AG04450 (cell line): ENCODE results near the gene FAM131C. TPM values are rescaled to one million over a fixed set of nuclear protein-coding genes. Genes with fewer than 3 reads are reported as not detected.
"Not testable (repeated sequence)": the region's sequence is repeated elsewhere in the genome, so short reads cannot be mapped to it uniquely, and the experiment has no call there.

Experiments used
- CTCF ChIA-PET: fragments of 300-600, 350-600 bp; formaldehyde crosslinking; extraction: SDS; loops from one replicate; lab custom pipeline; 2022; ENCODE audit warnings: antibody characterized with exemption, inconsistent platforms; lab: Charles Lee
- POLR2A ChIA-PET: fragments of 350-600 bp; formaldehyde crosslinking; extraction: SDS; loops from one replicate; lab custom pipeline; 2021; ENCODE audit warnings: antibody characterized with exemption, inconsistent platforms; lab: Yijun Ruan, JAX
- DNase-seq: peaks from one replicate; pipeline ENCODE4 v3.0.0-alpha.2; 2011; ENCODE audit warnings: low read depth, low spot score
- H3K27ac ChIP-seq: one replicate; pipeline ENCODE4 v1.5.1; 2012; ENCODE audit warnings: low read depth, low read length, control low read depth
- H3K27me3 ChIP-seq: one replicate; pipeline ENCODE4 v1.6.0; 2012; ENCODE audit warnings: low read length; ENCODE audit not compliant: control insufficient read depth, insufficient read depth
- H3K4me3 ChIP-seq: 2 replicates; pipeline ENCODE4 v1.5.1; 2011; ENCODE audit warnings: mild to moderate bottlenecking, low read depth, low read length, control low read depth
- H3K9me3 ChIP-seq: 2 replicates; pipeline ENCODE4 v1.5.1; 2012; ENCODE audit warnings: low read length; ENCODE audit not compliant: control insufficient read depth, insufficient read depth
- CTCF ChIP-seq: IDR thresholded peaks from 2 replicates; pipeline ENCODE4 v1.5.1; 2011; ENCODE audit warnings: low read depth, low read length, control low read depth, inconsistent platforms
- polyA plus RNA-seq: library from polyadenylated mRNA; depleted of rRNA; stranded (reverse); fragments of >200 nt; gene quantifications from 2 replicates; pipeline ENCODE4 v1.2.3, GENCODE V29; 2011

FAM131C gene
- polyA plus RNA-seq, 1 experiment: 0.20 TPM

DNA sequence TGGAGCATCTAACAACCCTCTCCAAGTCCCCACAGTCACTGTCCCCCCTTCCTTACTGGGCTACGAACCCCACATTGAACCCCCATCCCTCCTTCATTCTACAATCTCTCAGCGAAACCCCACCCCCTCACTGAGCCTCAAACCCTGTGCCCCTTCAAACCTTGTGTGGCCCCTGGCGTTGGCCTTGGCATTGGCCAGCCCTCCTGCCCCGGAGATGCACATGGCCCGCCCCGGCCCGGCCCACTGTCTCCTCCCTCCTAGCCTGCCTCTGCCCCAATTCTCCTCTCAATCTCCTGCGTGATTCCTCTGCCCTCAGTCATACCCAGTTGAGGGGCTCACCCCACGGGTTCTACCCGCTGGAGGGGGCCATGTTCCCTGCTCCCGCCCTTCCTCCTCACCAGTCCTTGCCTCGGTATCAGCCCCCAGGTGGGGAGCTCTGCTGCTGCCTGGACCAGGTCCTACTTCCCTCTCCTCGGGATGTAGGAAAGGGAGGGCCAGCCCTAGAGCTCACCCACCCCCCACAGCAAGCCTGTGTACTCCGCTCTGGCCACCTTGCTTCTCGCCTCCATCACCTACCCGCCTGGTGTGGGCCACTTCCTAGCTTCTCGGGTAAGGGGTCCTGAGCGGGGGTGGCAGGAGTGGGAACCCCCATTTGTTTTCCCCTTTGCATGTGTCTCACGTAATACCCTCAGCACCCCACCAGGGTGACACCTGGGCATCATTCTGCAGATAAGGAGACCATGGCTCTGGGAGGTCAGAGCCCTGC, 45.0 kb downstream of the FAM131C start:
- H3K27me3 ChIP-seq: peaks cover 5% of the 10 kb centered on the region
- H3K27ac ChIP-seq: no peak overlapping the region
- DNase-seq: no peak
- ChIA-PET CTCF (no interaction called here), POLR2A (no interaction called here)
- no peak overlapping the region for H3K4me3 ChIP-seq
- no peak for TF ChIP-seq CTCF
- no peaks in the 10 kb centered on the region for H3K9me3 ChIP-seq

DNA sequence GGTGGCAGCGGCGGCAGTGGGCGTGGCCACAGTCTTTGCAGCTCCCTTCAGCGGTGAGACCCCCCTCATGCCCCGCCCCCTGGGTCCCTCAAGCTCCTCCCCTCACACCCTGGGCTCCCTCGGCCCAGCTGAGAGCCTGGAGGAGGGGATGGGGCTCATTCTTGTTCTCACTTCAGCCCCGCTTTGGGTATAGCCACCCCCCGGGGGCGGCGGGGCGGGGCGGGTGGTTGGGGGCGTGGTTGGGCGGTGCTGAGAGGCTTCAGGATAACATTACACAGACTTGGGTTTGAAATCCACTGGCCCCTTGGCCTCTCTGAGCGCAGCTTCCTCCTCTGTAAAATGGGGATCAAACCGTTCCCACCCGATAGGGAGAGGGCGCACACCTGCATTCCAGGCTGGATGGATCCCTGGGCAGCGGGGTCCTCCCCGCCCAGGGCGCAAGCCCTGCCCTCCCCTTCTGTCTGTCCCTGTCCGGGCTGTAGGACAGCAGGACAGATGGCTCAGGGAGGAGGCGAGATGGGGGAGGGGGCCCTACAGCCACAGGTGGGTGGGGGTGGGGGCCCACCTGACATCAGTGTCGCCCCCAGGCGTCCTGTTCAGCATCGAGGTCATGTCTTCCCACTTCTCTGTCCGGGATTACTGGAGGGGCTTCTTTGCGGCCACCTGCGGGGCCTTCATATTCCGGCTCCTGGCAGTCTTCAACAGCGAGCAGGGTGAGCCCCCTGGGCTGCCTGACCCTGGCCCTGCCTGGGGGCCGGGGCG, 46.5 kb downstream of the FAM131C start:
- no peak for DNase-seq
- Histone ChIP-seq H3K4me3 (peak overlapping the region; percentile 41), H3K9me3 (no peaks in the 10 kb centered on the region), H3K27me3 (peaks cover 5% of the 10 kb centered on the region), H3K27ac (no peak overlapping the region)
- no peak for TF ChIP-seq CTCF
- CTCF ChIA-PET: interaction anchor here (0.6 to 0.7 kb wide), 2 partner anchors 16 to 219 kb away, joined by 3 read pairs; partner anchors contain the start of gene UQCRHL
- POLR2A ChIA-PET: no interaction called here

DNA sequence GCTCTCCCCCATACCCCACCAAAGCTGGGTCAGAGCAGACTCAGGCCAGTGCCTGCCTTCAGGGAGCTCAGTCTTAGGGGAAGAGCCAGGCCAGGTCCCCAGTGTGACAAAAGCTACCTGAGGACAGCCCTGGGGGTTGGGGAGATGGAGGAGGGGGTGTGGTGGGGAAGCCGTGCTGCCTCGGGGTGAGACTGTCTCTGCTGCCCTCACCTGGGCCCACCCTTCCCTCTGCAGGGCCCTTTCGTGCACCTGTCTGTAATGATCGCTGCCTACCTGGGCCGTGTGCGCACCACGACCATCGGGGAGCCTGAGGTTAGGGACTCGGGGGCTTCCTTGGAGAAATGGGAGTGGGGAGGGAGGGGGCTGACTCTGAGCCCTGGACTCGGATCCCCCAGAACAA, 47.1 kb downstream of the FAM131C start:
- POLR2A ChIA-PET, H3K27ac ChIP-seq, DNase-seq, H3K9me3 ChIP-seq, H3K4me3 ChIP-seq, H3K27me3 ChIP-seq: not testable (repeated sequence)
- CTCF ChIA-PET: interaction anchor here (0.6 to 0.7 kb wide), 2 partner anchors 16 to 219 kb away, joined by 3 read pairs; partner anchors contain the start of gene UQCRHL

DNA sequence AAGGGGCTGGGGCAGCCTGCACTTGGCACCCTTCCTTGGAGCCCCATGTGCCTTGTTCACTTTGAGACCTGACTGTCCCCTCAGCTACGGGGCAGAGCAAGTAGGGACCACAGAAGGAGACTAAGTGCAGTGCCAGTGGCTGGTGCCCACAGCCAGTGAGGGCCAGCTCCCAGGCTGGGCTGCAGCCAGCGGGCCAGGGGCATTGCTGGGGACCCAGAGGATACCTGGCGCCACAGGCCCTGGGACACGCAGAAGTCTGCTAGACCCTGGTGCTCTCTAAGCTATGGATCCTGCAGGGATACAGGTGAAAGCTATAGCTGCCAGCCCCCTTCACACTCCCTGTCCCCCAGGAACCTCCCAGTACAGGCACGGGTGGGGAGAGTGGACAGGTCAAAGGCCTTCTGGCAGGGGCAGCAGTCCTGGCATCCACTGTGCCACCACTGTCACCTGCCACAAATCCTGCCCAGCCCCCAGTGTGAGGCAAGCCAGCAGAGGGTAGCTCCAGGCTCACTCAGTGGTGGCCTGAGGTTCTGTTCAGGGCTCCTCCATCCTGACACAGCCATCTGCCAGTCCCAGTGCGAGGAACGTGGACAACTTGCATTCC, 50.3 kb downstream of the FAM131C start:
- no peak overlapping the region for H3K4me3 ChIP-seq
- H3K9me3 ChIP-seq: no peaks in the 10 kb centered on the region
- POLR2A ChIA-PET: no interaction called here
- TF ChIP-seq CTCF: no peak
- no peak overlapping the region for H3K27ac ChIP-seq
- no peak for DNase-seq
- CTCF ChIA-PET: interaction anchor here (0.6 to 1.1 kb wide), 2 partner anchors 10 to 230 kb away, joined by 3 read pairs; no protein-coding TSS in a partner anchor
- peaks cover 5% of the 10 kb centered on the region for H3K27me3 ChIP-seq

- POLR2A ChIA-PET: no interaction called here
- Histone ChIP-seq H3K4me3 (no peak overlapping the region), H3K27me3 (peaks cover 4% of the 10 kb centered on the region), H3K27ac (no peak overlapping the region), H3K9me3 (no peaks in the 10 kb centered on the region)
- no peak for DNase-seq
- CTCF ChIA-PET: interaction anchor here (0.6 to 1.1 kb wide), 3 partner anchors 11 to 229 kb away, joined by 3 read pairs; no protein-coding TSS in a partner anchor
- TF ChIP-seq CTCF: no peak
Observed at GRCh38 chr1:16022393-16022792, 51.1 kb downstream of the FAM131C start.
